RWPE2 (cell line): ENCODE measurements around the gene GALNT2.

Source experiments
- ATAC-seq: fragments of 200-7000 bp; cut with Tn5 transposase; 3 replicates; pipeline ENCODE4 v1.9.1; 2021; ENCODE audit warnings: low read depth
- DNase-seq: peaks from one replicate; pipeline ENCODE4 v3.0.0-alpha.2; 2020; ENCODE audit warnings: low spot score
- H3K27ac ChIP-seq: fragments of 450-650 bp; 2 replicates; pipeline ENCODE4 v1.5.1; 2017; ENCODE audit warnings: mild to moderate bottlenecking; ENCODE audit not compliant: poor library complexity, severe bottlenecking
- H3K27me3 ChIP-seq: fragments of 250-450 bp; sonication (Bioruptor Pico); 2 replicates; pipeline ENCODE4 v1.5.1; 2021; ENCODE audit warnings: mild to moderate bottlenecking, moderate library complexity; ENCODE audit not compliant: insufficient read depth, poor library complexity, severe bottlenecking
- H3K36me3 ChIP-seq: fragments of 250-450 bp; sonication (Bioruptor Pico); 2 replicates; pipeline ENCODE4 v1.5.1; 2020; ENCODE audit warnings: low read depth, mild to moderate bottlenecking, moderate library complexity
- H3K4me1 ChIP-seq: fragments of 250-450 bp; sonication (Bioruptor Pico); 2 replicates; pipeline ENCODE4 v1.5.1; 2021; ENCODE audit warnings: mild to moderate bottlenecking, moderate library complexity; ENCODE audit not compliant: insufficient read depth, poor library complexity, severe bottlenecking
- H3K4me3 ChIP-seq: fragments of 250-450 bp; sonication (Bioruptor Pico); 2 replicates; pipeline ENCODE4 v1.5.1; 2021; ENCODE audit warnings: mild to moderate bottlenecking, moderate library complexity; ENCODE audit not compliant: severe bottlenecking
- H3K9me3 ChIP-seq: fragments of 250-450 bp; sonication (Bioruptor Pico); 2 replicates; pipeline ENCODE4 v1.5.1; 2021; ENCODE audit warnings: mild to moderate bottlenecking, moderate library complexity; ENCODE audit not compliant: severe bottlenecking
- TF ChIP-seq, protein P1 (sequence below): fragments of 450-650 bp; IDR thresholded peaks from one replicate; pipeline ENCODE4 v1.5.1; 2017; ENCODE audit warnings: mild to moderate bottlenecking, moderate library complexity; ENCODE audit not compliant: poor library complexity, severe bottlenecking

GALNT2 gene

DNA sequence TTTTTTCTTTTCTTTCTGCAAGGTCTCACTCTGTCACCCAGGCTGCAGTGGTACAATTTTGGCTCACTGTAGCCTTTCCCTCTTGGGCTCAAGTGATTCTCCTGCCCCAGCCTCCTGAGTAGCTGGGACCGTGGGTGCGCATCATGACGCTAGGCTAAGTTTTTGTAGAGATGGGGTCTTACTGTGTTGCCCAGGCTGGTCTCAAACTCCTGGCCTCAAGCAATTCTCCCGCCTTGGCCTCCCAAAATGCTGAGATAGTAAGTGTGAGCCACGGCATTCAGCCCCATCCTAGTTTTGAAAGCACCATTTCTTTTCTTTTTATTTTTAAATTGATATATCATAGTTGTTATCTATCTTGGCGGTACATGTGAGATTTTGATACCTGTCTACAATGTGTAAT lies 140.6 kb downstream of the GALNT2 start:
- Histone ChIP-seq H3K36me3 (peaks cover 4% of the 10 kb centered on the region; the same call in 1 of the 2 replicates), H3K4me3 (no peak overlapping the region), H3K27me3 (no peaks in the 10 kb centered on the region), H3K9me3 (no peaks in the 10 kb centered on the region), H3K27ac (no peak overlapping the region), H3K4me1 (no peaks in the 10 kb centered on the region)
- ATAC-seq (no peak), DNase-seq (no peak)
- TF ChIP-seq, protein P1, sequence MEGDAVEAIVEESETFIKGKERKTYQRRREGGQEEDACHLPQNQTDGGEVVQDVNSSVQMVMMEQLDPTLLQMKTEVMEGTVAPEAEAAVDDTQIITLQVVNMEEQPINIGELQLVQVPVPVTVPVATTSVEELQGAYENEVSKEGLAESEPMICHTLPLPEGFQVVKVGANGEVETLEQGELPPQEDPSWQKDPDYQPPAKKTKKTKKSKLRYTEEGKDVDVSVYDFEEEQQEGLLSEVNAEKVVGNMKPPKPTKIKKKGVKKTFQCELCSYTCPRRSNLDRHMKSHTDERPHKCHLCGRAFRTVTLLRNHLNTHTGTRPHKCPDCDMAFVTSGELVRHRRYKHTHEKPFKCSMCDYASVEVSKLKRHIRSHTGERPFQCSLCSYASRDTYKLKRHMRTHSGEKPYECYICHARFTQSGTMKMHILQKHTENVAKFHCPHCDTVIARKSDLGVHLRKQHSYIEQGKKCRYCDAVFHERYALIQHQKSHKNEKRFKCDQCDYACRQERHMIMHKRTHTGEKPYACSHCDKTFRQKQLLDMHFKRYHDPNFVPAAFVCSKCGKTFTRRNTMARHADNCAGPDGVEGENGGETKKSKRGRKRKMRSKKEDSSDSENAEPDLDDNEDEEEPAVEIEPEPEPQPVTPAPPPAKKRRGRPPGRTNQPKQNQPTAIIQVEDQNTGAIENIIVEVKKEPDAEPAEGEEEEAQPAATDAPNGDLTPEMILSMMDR = no peak

DNA sequence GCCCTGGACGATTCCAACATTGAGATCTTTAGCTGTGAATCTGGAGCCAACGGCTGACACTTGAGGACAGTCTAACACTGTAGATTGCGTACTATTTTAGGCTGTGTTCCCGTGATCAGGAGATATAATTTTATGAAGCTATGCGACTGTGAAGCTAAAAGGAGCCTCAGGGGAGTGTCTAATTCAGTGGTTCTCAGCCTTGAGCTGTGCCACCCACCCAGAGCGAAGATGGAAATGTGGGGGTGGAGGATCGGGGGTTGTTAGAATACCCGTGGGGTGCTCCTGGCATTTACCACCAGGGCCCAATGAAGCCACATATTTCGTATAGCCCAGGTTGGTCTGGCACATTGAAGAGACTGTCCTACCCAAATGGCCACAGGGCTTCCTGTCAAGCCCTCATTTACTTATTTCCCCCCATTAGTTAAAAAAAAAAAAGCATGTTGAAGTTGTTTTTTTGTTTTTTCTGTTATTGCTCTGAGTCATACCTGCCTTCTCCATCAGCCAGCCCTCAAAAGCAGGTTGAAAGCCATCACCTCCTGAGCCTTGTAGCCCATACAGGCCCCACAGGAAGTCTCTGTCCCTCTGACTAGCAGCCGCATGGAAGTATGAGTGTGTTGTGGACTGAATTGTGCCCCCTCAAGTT lies 141.7 kb downstream of the GALNT2 start:
- no peak overlapping the region for H3K27ac ChIP-seq
- ATAC-seq = no peak
- H3K36me3 ChIP-seq = peaks cover 4% of the 10 kb centered on the region; the same call in 1 of the 2 replicates
- H3K4me1 ChIP-seq = no peaks in the 10 kb centered on the region
- H3K4me3 ChIP-seq = no peak overlapping the region
- DNase-seq = no peak
- TF ChIP-seq, protein P1 = no peak
- no peaks in the 10 kb centered on the region for H3K27me3 ChIP-seq
- no peaks in the 10 kb centered on the region for H3K9me3 ChIP-seq

DNA sequence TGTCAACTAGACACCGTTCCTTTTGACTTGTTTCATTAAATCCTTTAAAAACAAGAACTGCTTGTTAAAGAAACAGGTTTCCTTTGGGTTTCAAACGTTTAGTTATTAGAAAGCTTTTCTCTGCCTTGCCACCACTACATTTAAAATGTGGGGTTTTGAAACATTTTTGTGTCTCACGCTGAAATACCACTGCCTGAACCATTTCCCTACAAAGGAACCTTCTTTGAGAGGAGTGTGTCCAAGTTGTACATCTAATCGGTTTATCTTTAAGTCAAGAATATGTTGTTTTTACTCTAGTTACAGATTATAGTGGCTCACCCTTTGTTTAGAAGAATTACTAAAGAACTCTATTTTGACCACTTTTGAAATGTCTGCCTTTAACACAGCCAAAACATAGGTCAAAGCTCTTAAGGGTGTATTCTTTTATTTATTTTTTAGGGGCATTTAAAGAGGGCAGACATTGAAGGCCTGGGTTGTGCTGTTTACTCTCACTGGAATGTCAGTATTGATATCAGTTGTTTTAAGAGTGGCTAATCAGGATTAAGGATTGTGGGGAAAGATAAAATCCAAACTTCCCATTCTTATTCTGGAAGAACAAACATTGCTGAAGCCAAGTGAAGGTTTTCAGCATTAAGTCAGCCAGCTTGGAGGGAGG lies 143.4 kb downstream of the GALNT2 start:
- no peak overlapping the region for H3K27ac ChIP-seq
- no peaks in the 10 kb centered on the region for H3K27me3 ChIP-seq
- no peaks in the 10 kb centered on the region for H3K9me3 ChIP-seq
- H3K4me1 ChIP-seq = no peaks in the 10 kb centered on the region
- DNase-seq (no peak), ATAC-seq (no peak)
- no peaks in the 10 kb centered on the region for H3K36me3 ChIP-seq
- TF ChIP-seq, protein P1 = no peak
- no peak overlapping the region for H3K4me3 ChIP-seq

DNA sequence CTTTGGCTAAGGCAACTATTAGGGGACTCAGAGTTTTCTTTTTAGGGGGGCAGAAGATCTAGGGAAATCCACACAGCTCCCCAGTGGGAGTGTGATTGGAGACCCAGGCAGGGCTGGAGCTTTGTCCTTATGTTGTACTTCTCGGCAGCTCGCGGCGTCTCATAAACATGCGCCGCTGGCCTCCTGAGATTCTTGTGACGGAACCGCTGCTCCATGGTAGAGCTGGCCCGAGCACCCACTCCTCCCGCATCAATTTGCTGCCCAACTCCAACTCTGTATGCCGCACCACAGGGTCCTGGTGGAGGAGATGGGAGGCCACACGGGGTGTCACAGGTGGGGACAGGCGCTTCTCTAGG lies 143.9 kb downstream of the GALNT2 start:
- no peaks in the 10 kb centered on the region for H3K27me3 ChIP-seq
- no peaks in the 10 kb centered on the region for H3K36me3 ChIP-seq
- DNase-seq (no peak), ATAC-seq (no peak)
- TF ChIP-seq, protein P1 = no peak
- H3K9me3 ChIP-seq = no peaks in the 10 kb centered on the region
- no peaks in the 10 kb centered on the region for H3K4me1 ChIP-seq
- H3K27ac ChIP-seq = no peak overlapping the region
- no peak overlapping the region for H3K4me3 ChIP-seq
